ENCODE results near the gene SMPD1.

SMPD1 gene

DNA sequence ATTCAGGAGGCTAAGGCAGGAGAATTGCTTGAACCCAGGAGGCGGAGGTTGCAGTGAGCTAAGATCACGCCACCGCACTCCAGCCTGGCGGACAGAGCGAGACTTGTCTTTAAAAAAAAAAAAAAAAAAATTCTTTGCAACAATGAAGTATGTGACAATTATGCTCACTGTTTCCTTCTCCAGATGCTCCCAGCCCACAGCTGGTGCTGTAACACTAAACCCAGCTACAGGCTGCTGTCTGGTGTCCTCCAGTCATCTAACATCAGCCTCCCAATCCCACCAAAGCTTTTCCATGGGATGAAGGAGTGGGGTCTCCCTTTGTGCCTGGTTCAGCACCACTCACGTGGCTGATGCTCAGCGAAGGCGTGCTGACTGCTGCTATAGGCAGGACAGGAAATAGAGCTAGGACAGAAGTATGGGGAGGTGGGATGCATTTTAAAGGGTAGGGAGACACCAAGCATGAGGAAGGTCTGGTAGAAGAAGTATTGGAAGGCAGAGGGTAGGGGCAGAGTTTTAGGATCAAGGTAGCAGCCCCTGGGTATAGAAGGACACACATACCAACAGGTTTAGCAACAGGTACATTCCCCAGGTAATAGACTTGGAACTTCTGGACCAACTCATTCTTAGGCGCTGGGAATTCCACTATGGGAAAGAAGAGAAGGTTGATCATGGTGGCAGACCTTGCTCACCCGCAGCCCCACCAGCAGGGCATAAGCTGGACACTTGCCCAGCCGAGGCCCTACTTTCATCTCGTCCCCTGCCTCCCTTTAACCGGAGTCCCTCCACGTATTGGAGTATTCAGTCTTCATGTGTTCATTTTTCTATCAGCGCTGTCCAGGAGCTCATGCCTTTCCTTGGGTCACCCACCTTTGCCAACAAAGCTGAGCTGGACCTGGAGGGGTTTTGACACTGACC lies 10.4 kb downstream of the SMPD1 start:
- Histone ChIP-seq H3K36me3 (ENCODE audit: insufficient read depth, insufficient read length, low read length) (peaks cover 21% of the 10 kb centered on the region), H3K4me1 (ENCODE audit: insufficient read depth, insufficient read length) (peaks cover 11% of the 10 kb centered on the region), H3K9ac (ENCODE audit: insufficient read length, low read depth) (no peak overlapping the region), H3K4me3 (ENCODE audit: insufficient read length, low read depth) (no peak overlapping the region), H3K9me3 (ENCODE audit: insufficient read depth, low read length) (no peaks in the 10 kb centered on the region), H3K27me3 (ENCODE audit: insufficient read depth, insufficient read length) (no peaks in the 10 kb centered on the region)
- TF ChIP-seq SUZ12 (IDR thresholded peaks at IDR 0.05; ENCODE audit: extremely low read depth, insufficient read depth, insufficient read length) (no peak), ZNF274 (IDR thresholded peaks at IDR 0.05; ENCODE audit: low read depth, low read length) (no peak), YY1 (IDR thresholded peaks at IDR 0.05; ENCODE audit: insufficient read depth, insufficient read length) (no peak)
- no peak for DNase-seq (ENCODE audit: low read depth, low spot score)

DNA sequence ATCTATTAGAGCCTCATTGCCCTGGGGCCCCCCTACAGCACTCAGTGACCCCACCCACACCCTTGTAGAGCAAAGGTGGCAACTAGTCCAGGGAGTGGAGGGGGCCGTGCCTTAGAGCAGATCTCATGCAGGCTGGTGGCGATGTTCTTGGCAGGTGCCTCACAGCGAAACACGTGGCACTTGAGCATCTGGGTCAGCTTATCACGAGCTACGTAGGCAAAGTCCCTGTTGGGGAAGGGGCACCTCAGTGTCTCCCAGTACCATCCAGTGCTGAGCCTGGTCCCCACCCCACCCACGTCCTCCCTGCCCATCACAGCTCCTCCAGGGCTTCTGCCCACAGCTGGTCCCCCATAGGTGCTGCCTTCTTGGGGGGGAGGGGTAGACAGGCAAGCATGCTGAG lies 11.2 kb downstream of the SMPD1 start:
- TF ChIP-seq SUZ12 (IDR thresholded peaks at IDR 0.05; ENCODE audit: extremely low read depth, insufficient read depth, insufficient read length) (no peak), YY1 (IDR thresholded peaks at IDR 0.05; ENCODE audit: insufficient read depth, insufficient read length) (no peak), ZNF274 (IDR thresholded peaks at IDR 0.05; ENCODE audit: low read depth, low read length) (no peak)
- no peaks in the 10 kb centered on the region for H3K9me3 ChIP-seq (ENCODE audit: insufficient read depth, low read length)

DNA sequence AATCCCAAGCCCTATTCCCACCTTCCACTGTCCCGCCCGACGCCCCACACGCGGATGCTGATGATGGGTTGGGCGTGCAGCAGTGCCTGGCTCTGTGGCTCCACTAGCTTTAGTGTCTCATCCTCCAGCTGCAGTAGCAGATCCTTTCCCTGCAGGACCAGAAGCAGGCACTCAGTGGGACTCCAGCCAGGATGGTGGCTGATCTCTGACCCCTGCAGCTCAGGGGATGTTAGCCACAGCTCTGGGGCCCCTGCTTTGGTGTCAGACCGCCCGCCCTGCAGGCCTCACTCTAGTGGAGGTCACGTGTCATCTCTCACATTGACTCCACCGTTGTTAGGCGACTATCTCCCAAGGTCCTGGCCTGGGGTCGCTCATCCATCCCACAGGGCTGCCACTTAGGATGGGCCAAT lies 11.8 kb downstream of the SMPD1 start:
- Histone ChIP-seq H3K4me1 (ENCODE audit: insufficient read depth, insufficient read length) (peaks cover 11% of the 10 kb centered on the region), H3K27me3 (ENCODE audit: insufficient read depth, insufficient read length) (no peaks in the 10 kb centered on the region), H3K9ac (ENCODE audit: insufficient read length, low read depth) (no peak overlapping the region), H3K9me3 (ENCODE audit: insufficient read depth, low read length) (no peaks in the 10 kb centered on the region), H3K4me3 (ENCODE audit: insufficient read length, low read depth) (no peak overlapping the region), H3K36me3 (ENCODE audit: insufficient read depth, insufficient read length, low read length) (peaks cover 16% of the 10 kb centered on the region)
- DNase-seq (ENCODE audit: low read depth, low spot score), result no peak
- TF ChIP-seq SUZ12 (IDR thresholded peaks at IDR 0.05; ENCODE audit: extremely low read depth, insufficient read depth, insufficient read length), result no peak
- TF ChIP-seq ZNF274 (IDR thresholded peaks at IDR 0.05; ENCODE audit: low read depth, low read length), result no peak
- TF ChIP-seq YY1 (IDR thresholded peaks at IDR 0.05; ENCODE audit: insufficient read depth, insufficient read length), result no peak

More for the DNA sequence above, 11.2 kb downstream of the SMPD1 start:
- H3K36me3 ChIP-seq (ENCODE audit: insufficient read depth, insufficient read length, low read length), result peaks cover 16% of the 10 kb centered on the region
- H3K9ac ChIP-seq (ENCODE audit: insufficient read length, low read depth), result no peak overlapping the region
- no peaks in the 10 kb centered on the region for H3K27me3 ChIP-seq (ENCODE audit: insufficient read depth, insufficient read length)
- peaks cover 11% of the 10 kb centered on the region for H3K4me1 ChIP-seq (ENCODE audit: insufficient read depth, insufficient read length)
- H3K4me3 ChIP-seq (ENCODE audit: insufficient read length, low read depth), result no peak overlapping the region
- no peak for DNase-seq (ENCODE audit: low read depth, low spot score)

DNA sequence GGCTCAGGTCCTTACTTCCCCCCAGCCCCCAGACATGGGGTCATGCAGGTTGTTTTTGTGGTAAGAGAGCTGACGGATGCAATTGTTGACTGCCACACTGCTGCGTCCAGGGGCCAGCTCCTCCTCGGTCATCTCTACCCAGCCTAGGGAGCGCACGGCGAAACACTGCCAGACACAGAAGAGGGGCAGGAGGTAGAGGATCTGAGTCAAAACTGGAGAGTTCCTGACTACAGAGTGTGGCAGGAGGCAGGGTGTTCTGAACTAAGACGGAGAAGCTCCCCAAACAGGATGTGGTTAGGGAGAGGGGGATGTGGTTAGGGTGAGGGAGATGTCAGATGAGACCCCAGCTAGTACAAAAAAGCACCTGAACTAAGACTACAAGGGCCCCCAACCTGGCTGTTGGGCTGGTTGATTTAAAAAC lies 12.3 kb downstream of the SMPD1 start:
- no peak for TF ChIP-seq YY1 (IDR thresholded peaks at IDR 0.05; ENCODE audit: insufficient read depth, insufficient read length)
- no peak for TF ChIP-seq SUZ12 (IDR thresholded peaks at IDR 0.05; ENCODE audit: extremely low read depth, insufficient read depth, insufficient read length)
- TF ChIP-seq ZNF274 (IDR thresholded peaks at IDR 0.05; ENCODE audit: low read depth, low read length), result no peak
- DNase-seq (ENCODE audit: low read depth, low spot score), result no peak
- Histone ChIP-seq H3K4me1 (ENCODE audit: insufficient read depth, insufficient read length) (peaks cover 11% of the 10 kb centered on the region), H3K36me3 (ENCODE audit: insufficient read depth, insufficient read length, low read length) (peaks cover 16% of the 10 kb centered on the region), H3K9me3 (ENCODE audit: insufficient read depth, low read length) (no peaks in the 10 kb centered on the region), H3K9ac (ENCODE audit: insufficient read length, low read depth) (no peak overlapping the region), H3K27me3 (ENCODE audit: insufficient read depth, insufficient read length) (no peaks in the 10 kb centered on the region), H3K4me3 (ENCODE audit: insufficient read length, low read depth) (no peak overlapping the region)

DNA sequence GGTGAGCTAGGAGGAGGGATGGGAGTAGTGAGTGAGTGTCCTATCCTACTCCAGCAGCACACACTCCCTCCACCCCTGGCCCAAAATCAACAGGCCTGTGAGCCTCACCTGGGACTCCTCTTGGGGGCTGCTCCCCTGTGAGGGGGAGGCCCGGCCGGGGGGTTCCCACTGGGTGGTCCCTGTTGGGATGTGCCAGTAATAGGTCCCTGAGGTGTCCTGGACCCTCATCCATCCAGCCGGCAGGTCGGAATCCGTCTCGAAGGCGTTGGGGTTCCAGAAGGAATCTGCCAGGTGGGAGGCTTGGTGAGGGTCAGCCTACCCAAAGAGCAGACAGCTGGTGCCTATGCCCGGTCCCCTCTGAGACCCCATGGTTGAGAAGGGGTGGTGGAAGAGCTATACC lies 13.3 kb downstream of the SMPD1 start:
- Histone ChIP-seq H3K36me3 (ENCODE audit: insufficient read depth, insufficient read length, low read length) (peaks cover 16% of the 10 kb centered on the region), H3K4me3 (ENCODE audit: insufficient read length, low read depth) (no peak overlapping the region), H3K27me3 (ENCODE audit: insufficient read depth, insufficient read length) (no peaks in the 10 kb centered on the region), H3K9ac (ENCODE audit: insufficient read length, low read depth) (no peak overlapping the region), H3K9me3 (ENCODE audit: insufficient read depth, low read length) (no peaks in the 10 kb centered on the region), H3K4me1 (ENCODE audit: insufficient read depth, insufficient read length) (peaks cover 11% of the 10 kb centered on the region)
- TF ChIP-seq ZNF274 (IDR thresholded peaks at IDR 0.05; ENCODE audit: low read depth, low read length) (no peak), SUZ12 (IDR thresholded peaks at IDR 0.05; ENCODE audit: extremely low read depth, insufficient read depth, insufficient read length) (no peak), YY1 (IDR thresholded peaks at IDR 0.05; ENCODE audit: insufficient read depth, insufficient read length) (no peak)
- DNase-seq (ENCODE audit: low read depth, low spot score), result no peak

DNA sequence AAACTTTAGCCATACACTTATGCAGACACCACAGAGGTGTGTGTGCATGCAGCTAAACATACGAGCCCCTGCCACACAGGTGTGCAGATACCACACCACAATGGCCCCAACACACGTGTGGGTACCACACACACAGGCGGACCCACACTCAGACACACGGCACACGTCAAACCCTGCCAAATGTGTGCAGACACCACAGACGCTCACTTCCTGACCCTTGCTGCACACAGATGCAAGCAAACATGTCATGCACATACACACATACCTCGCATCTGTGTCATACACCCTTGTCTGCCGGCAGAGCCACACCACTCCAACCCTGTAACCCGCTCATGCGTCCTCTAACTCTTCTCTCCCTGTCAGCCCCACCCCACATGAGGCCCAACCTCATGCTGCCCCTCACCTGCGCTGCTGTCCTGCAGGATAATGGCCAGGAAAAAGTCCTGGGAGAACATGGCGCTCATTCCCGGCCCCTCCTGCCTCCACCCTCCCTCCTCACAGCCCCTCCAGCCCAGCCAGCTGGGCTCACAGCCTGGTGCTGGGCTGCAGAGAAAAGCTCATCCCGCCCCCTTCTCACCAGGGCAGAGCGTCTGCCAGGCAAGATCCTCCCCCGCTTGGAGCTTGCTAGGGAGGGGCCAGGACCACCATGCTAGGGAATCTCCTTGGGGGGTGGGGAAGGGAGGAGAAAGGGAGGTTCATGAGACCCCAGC lies 14.2 kb downstream of the SMPD1 start:
- no peak for DNase-seq (ENCODE audit: low read depth, low spot score)
- no peak overlapping the region for H3K9ac ChIP-seq (ENCODE audit: insufficient read length, low read depth)
- H3K27me3 ChIP-seq (ENCODE audit: insufficient read depth, insufficient read length), result no peaks in the 10 kb centered on the region
- TF ChIP-seq SUZ12 (IDR thresholded peaks at IDR 0.05; ENCODE audit: extremely low read depth, insufficient read depth, insufficient read length) (no peak), ZNF274 (IDR thresholded peaks at IDR 0.05; ENCODE audit: low read depth, low read length) (no peak), YY1 (IDR thresholded peaks at IDR 0.05; ENCODE audit: insufficient read depth, insufficient read length) (no peak)
- no peaks in the 10 kb centered on the region for H3K9me3 ChIP-seq (ENCODE audit: insufficient read depth, low read length)
- H3K4me3 ChIP-seq (ENCODE audit: insufficient read length, low read depth), result no peak overlapping the region
- peaks cover 11% of the 10 kb centered on the region for H3K4me1 ChIP-seq (ENCODE audit: insufficient read depth, insufficient read length)
- peaks cover 16% of the 10 kb centered on the region for H3K36me3 ChIP-seq (ENCODE audit: insufficient read depth, insufficient read length, low read length)
